OCI-LY3 (cell line): ENCODE results near the gene MINDY1.

ENCODE experiments used
- H2AFZ ChIP-seq: fragments of 200-600, 300-600 bp; shearing (Covaris generic); 2 replicates; pipeline ENCODE4 v1.6.0; 2014; ENCODE audit warnings: antibody characterized with exemption, low read depth, low read length
- H3K27ac ChIP-seq: fragments of 200-600, 300-600 bp; sonication (generic); 2 replicates; pipeline ENCODE4 v1.5.1; 2014; ENCODE audit warnings: mild to moderate bottlenecking, low read length, moderate library complexity, mixed read lengths
- H3K27me3 ChIP-seq: fragments of 200-600, 300-600 bp; sonication (generic); 2 replicates; pipeline ENCODE4 v1.6.1; 2014; ENCODE audit warnings: low read depth, low read length, mixed read lengths
- H3K36me3 ChIP-seq: fragments of 200-600, 300-600 bp; sonication (generic); replicated peaks from 2 replicates; pipeline ENCODE3; 2014; ENCODE audit warnings: low read depth, low read length, mixed read lengths
- H3K4me1 ChIP-seq: fragments of 300-600, 200-600 bp; sonication (generic); 2 replicates; pipeline ENCODE4 v1.6.1; 2014; ENCODE audit warnings: low read length, mixed read lengths
- H3K4me2 ChIP-seq: fragments of 200-600, 300-600 bp; sonication (generic); 2 replicates; pipeline ENCODE4 v1.6.1; 2014; ENCODE audit warnings: low read length, mixed read lengths
- H3K4me3 ChIP-seq: fragments of 300-600, 200-600 bp; sonication (generic); 2 replicates; pipeline ENCODE4 v1.5.1; 2014; ENCODE audit warnings: antibody characterized with exemption, mild to moderate bottlenecking, low read length, moderate library complexity
- H3K79me2 ChIP-seq: fragments of 300-600, 200-600 bp; shearing (Covaris generic); 2 replicates; pipeline ENCODE4 v1.6.1; 2014; ENCODE audit warnings: mild to moderate bottlenecking, low read length, mixed read lengths
- H3K9ac ChIP-seq: fragments of 300-600, 200-600 bp; shearing (Covaris generic); 2 replicates; pipeline ENCODE4 v1.6.0; 2014; ENCODE audit warnings: mild to moderate bottlenecking, low read length, moderate library complexity
- H3K9me3 ChIP-seq: fragments of 200-600, 300-600 bp; shearing (Covaris generic); 2 replicates; pipeline ENCODE4 v1.6.1; 2014; ENCODE audit warnings: low read length, mixed read lengths; ENCODE audit not compliant: insufficient read depth
- H4K20me1 ChIP-seq: fragments of 200-600, 300-600 bp; sonication (generic); 2 replicates; pipeline ENCODE4 v1.6.1; 2016; ENCODE audit warnings: low read length, mixed read lengths; ENCODE audit not compliant: insufficient read depth
- CTCF ChIP-seq: fragments of 200-600, 300-600 bp; sonication (generic); IDR thresholded peaks from 2 replicates; pipeline ENCODE4 v1.5.1; 2014; ENCODE audit warnings: antibody characterized with exemption, low read length, low read depth
- EZH2phosphoT487 ChIP-seq: fragments of 200-600 bp; shearing (Covaris generic); IDR thresholded peaks from 2 replicates; pipeline ENCODE4 v1.6.1; 2018; ENCODE audit warnings: antibody characterized with exemption, mixed run types, low read depth

Gene MINDY1

GRCh38 chr1:150987924-150988323 lies 18.8 kb downstream of the MINDY1 start:
- Histone ChIP-seq H4K20me1 (no peaks in the 10 kb centered on the region), H3K4me3 (no peak overlapping the region), H3K4me1 (no peaks in the 10 kb centered on the region), H3K27ac (no peak overlapping the region), H3K4me2 (no peak overlapping the region), H3K27me3 (no peaks in the 10 kb centered on the region), H2AFZ (no peak overlapping the region), H3K9ac (no peak overlapping the region), H3K36me3 (no peaks in the 10 kb centered on the region), H3K9me3 (no peaks in the 10 kb centered on the region), H3K79me2 (no peaks in the 10 kb centered on the region)
- TF ChIP-seq CTCF = no peak
- TF ChIP-seq EZH2phosphoT487 = no peak

GRCh38 chr1:150985179-150985825 lies 21.4 kb downstream of the MINDY1 start:
- Histone ChIP-seq H3K4me1 (no peaks in the 10 kb centered on the region), H3K9ac (no peak overlapping the region), H4K20me1 (no peaks in the 10 kb centered on the region), H3K9me3 (no peaks in the 10 kb centered on the region), H3K27me3 (no peaks in the 10 kb centered on the region), H3K4me3 (no peak overlapping the region), H3K4me2 (no peak overlapping the region), H3K79me2 (no peaks in the 10 kb centered on the region), H3K27ac (no peak overlapping the region), H2AFZ (no peak overlapping the region), H3K36me3 (no peaks in the 10 kb centered on the region)
- TF ChIP-seq EZH2phosphoT487 = no peak
- no peak for TF ChIP-seq CTCF

DNA sequence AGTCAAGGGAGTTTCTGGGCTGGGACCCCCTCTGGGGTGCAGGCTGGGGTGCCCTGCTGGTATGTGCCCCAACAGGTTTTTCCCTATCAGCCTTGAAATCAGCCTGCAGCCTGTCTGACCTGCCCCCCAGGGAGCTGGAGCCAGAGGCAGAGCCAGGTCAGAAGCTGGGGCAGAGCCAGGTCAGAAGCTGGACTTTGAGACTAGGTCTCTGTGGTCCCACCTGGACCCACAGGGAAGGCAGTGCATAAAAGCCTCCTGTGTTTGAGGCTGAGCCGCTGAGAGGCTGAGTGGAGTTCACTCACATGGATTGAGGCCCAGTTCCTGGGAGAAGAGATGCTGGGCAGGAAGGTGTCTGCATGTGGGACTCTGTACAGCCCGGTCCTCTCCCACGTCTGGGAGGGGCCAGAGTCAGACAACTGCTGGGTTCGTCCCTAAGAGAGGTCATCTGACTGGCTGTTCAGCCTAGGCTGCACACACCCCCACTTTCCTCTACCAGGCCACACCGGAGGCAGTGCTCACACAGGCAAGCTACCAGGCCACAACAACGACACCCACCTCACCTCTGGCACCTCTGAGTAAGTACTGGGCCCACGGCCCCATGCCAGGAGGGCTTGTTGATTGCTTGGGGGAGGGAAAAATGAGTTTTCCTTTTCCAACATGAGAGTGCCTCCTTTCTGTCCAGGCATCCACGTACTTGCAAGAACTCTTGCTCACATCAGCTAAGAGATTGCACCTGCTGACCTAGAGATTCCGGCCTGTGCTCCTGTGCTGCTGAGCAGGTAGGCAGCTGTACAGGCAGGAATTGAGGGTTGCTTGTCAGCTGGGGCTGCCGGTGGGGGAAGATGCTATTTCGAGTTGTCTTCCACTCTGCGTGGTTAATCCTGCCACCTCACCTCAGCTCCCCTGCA lies 24.6 kb downstream of the MINDY1 start, which contains the start of gene ANXA9:
Gene ANXA9 (plus strand): TSS at position 488 of the 908 bp plus-strand sequence. CDS start 814 bp downstream, outside the sequence.
- no peak within 1 kb of the TSS for H2AFZ ChIP-seq
- no peak within 1 kb of the TSS for H3K4me2 ChIP-seq
- TF ChIP-seq EZH2phosphoT487 (no peak), CTCF (no peak)

GRCh38 chr1:150981177-150981804 lies 25.4 kb downstream of the MINDY1 start:
- no peak overlapping the region for H2AFZ ChIP-seq
- H3K27ac ChIP-seq = no peak overlapping the region
- no peak overlapping the region for H3K9ac ChIP-seq
- no peaks in the 10 kb centered on the region for H3K36me3 ChIP-seq
- H3K9me3 ChIP-seq = no peaks in the 10 kb centered on the region
- H3K27me3 ChIP-seq = no peaks in the 10 kb centered on the region
- no peak for TF ChIP-seq EZH2phosphoT487
- no peak for TF ChIP-seq CTCF
- no peaks in the 10 kb centered on the region for H4K20me1 ChIP-seq
- H3K4me2 ChIP-seq = no peak overlapping the region
- H3K4me3 ChIP-seq = no peak overlapping the region
- no peaks in the 10 kb centered on the region for H3K79me2 ChIP-seq
- peaks cover 27% of the 10 kb centered on the region for H3K4me1 ChIP-seq

More for the DNA sequence above, 24.6 kb downstream of the MINDY1 start, which contains the start of gene ANXA9:
- Histone ChIP-seq H3K4me3 (no peak within 1 kb of the TSS), H3K9ac (no peak within 1 kb of the TSS), H3K79me2 (no peaks in the 10 kb centered on the region), H3K27me3 (no peaks in the 10 kb centered on the region), H3K27ac (no peak within 1 kb of the TSS), H3K36me3 (no peaks in the 10 kb centered on the region), H4K20me1 (no peaks in the 10 kb centered on the region), H3K9me3 (no peaks in the 10 kb centered on the region), H3K4me1 (peaks cover 20% of the 10 kb centered on the region)
